Measurements from ENCODE around the gene MOV10L1. TPM values are rescaled to one million over a fixed set of nuclear protein-coding genes. Genes with fewer than 3 reads are reported as not detected.
A peak's percentile ranks its signal among the peaks of the same experiment; 100 is the strongest.

Gene MOV10L1
- total and polyA plus RNA-seq, 9 of the 15 experiments (the other 6 are each of a cell fraction or from before 2014, with no cell fraction given) = 0.06 to 0.43 (median 0.15) TPM

GRCh38 chr22:50061824-50062355 lies 27.9 kb upstream of the MOV10L1 start:
- no peak overlapping the region for H3K4me3 ChIP-seq
- H3K9ac ChIP-seq (ENCODE audit: insufficient read depth in 1 of 2, low read depth in 2 of 2, low read length in 2 of 2) = no peak overlapping the region; a peak in 1 of 4 replicates
- H3K9me1 ChIP-seq (ENCODE audit: control insufficient read depth, insufficient read depth, low read length) = no peaks in the 10 kb centered on the region
- 10% methylated on average over 7 of the region's 17 CpGs for WGBS (ENCODE audit: insufficient coverage, low coverage, missing lambda C conversion rate)
- H3K36me3 ChIP-seq (ENCODE audit: control insufficient read depth, insufficient read depth, low read length) = no peaks in the 10 kb centered on the region
- TF ChIP-seq VEZF1 (CRISPR knock-in tag; IDR thresholded peaks at IDR 0.05) (peak; percentile 26; the same call in 1 of the 2 replicates), RBM17 (IDR thresholded peaks at IDR 0.05; ENCODE audit: borderline replicate concordance, low read depth, low read length) (no peak), SPI1 (IDR thresholded peaks at IDR 0.05; ENCODE audit: borderline replicate concordance, low read depth, low read length) (0 out of 2 replicates have a peak, but pooled peaks have one; percentile 1), FOXA3 (CRISPR knock-in tag; conservative IDR thresholded peaks at IDR 0.05 in 1 of 2, IDR thresholded peaks at IDR 0.05 in 1 of 2) (no peak), TGIF2 (CRISPR knock-in tag; IDR thresholded peaks at IDR 0.05) (no peak), NR3C1 (CRISPR knock-in tag; IDR thresholded peaks at IDR 0.05) (no peak), KLF1 (tag; IDR thresholded peaks at IDR 0.05) (no peak)
- ChIA-PET POLR2A (no interaction called here), CTCF (ENCODE audit: low intra/inter-chr PET ratio) (no interaction called here)
- H3K9me3 ChIP-seq (replicated peaks; ENCODE audit: control insufficient read depth, insufficient read depth, low read depth, low read length) = no peaks in the 10 kb centered on the region
- no peak overlapping the region for H2AFZ ChIP-seq (ENCODE audit: low read depth, low read length)
- H3K27me3 ChIP-seq (ENCODE audit: control insufficient read depth in 2 of 2, insufficient read depth in 2 of 2, low read length in 2 of 2) = peaks cover 7 to 9% of the 10 kb centered on the region in 2 experiments; a peak in 4 of 5 replicates
- H3K4me1 ChIP-seq (replicated peaks in 1 of 2; ENCODE audit: control insufficient read depth in 2 of 2, insufficient read depth in 2 of 2, low read length in 2 of 2) = peaks cover 0 to 39% of the 10 kb centered on the region in 2 experiments; a peak in 4 of 5 replicates
- DNase-seq (ENCODE audit: extremely low read depth in 1 of 4, low spot score in 3 of 4) = peak in 1 of 4 experiments; percentile 20
- no peak overlapping the region; the same call in 1 of the 2 replicates for H3K4me2 ChIP-seq (ENCODE audit: insufficient read depth, low read length)
- no peak for FAIRE-seq
- in situ Hi-C loops (cut with MboI) = no loop called here
- H4K20me1 ChIP-seq (replicated peaks; ENCODE audit: control insufficient read depth, insufficient read depth, low read length) = no peaks in the 10 kb centered on the region
- no peaks in the 10 kb centered on the region for H3K79me2 ChIP-seq (ENCODE audit: control insufficient read depth, insufficient read depth, low read length)
- intact Hi-C loops (cut with micrococcal nuclease) = no loop called here
- ATAC-seq = no peak
- BruUV-seq (replicated peaks) = no TSS peak
- no peak overlapping the region for H3K27ac ChIP-seq (ENCODE audit: extremely low read depth, low read depth, low read length)

Data from K562 (cell line).